Hematopoietic multipotent progenitor cell treated with erythropoietin and hydrocortisone succinate and interleukin-3 and kit ligand, for 6 days (in vitro differentiated cells): ENCODE results near the gene ANKRD34C.
"Not testable (repeated sequence)": the region's sequence is repeated elsewhere in the genome, so short reads cannot be mapped to it uniquely, and the experiment has no call there.

Experiments
- DNase-seq: peaks from one replicate; pipeline ENCODE4 v3.0.0-alpha.2; 2015

Gene ANKRD34C

DNA sequence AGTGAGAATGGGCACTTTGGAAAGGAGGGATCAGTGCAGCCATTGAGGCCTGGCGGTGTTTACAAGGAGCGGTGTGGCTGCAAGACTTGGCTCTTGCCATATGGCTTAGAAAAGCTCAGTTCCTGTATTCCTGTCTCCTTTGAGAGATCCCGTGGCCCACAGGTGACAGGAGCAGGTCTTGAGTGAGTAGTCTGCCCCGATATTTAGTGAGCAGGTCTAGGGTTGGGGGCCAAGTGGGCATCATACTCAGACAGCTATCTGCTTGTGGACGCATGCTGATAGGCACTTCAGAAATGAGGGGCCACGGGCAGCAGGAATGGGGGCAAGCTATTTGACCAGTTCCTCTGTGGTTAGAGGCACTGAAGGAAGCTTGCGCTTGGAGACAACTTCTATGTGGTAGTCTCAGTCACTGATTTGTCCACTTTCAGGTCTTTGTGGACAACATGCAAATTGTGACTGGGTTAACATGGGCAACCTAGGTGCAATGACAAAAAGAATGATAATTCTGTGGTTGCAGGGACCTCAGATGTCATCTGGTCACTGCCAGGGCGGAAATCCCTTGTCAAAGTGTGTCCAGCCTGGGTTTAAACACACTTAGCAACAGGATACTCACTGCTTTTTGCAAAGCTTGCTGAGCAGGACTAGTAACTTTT, 29.5 kb downstream of the ANKRD34C start:
- DNase-seq = peak; percentile 28

DNA sequence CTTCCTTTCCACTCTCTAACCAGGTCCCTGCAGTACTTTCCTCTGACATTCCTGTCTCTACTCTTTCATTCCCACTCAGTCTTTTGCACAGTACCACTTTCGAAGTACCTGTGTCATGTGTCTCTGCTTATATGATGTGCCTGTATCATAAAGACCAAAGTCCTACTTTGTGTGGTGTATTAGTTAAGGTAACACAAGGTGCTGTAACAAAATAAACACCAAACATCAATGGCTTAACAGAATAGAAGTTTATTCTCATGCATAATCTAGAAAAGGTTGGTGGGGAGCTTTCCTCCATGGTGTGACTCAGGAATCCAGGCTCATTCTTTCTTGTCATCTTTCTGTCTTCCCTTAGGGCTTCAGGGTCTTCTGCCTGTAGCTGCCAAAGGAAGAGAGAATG, 31.7 kb downstream of the ANKRD34C start:
- DNase-seq = no peak

DNA sequence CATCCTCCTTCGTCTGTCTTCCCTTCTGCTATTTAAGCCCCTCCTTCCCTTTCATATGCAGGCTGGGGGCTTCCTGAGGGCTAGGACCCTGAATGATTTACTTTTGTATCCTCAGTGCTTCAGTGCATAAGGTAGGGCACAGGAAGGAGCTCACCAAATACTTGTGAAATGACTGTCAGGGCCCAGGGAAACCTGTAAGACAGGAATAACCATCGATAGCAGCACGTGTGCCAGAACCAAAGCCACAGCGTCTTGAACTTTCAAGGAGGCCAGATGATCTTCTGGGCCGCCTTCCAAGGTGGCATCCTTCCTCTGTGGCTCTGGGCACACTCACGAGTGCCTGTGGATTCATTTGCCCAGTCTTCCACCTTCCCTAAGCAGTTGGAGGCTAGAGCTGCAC, 32.3 kb downstream of the ANKRD34C start:
- DNase-seq = no peak

GRCh38 chr15:79315623-79316328, 33.3 kb downstream of the ANKRD34C start:
- no peak for DNase-seq

- DNase-seq = no peak
Measured at GRCh38 chr15:79316864-79317263, 34.3 kb downstream of the ANKRD34C start.

DNA sequence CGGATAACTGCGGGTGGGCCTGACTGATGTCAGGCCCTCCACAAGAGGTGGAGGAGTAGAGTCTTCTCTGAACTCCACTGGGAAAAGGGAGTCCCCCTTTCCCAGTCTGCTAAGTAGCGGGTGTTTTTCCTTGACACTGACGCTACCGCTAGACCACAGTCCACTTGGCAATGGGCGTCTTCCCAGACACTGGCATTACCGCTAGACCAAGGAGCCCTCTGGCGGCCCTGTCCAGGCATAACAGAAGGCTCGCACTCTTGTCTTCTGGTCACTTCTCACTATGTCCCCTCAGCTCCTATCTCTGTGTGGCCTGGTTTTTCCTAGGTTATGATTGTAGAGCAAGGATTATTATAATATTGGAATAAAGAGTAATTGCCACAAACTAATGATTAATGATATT, 37.5 kb downstream of the ANKRD34C start:
- not testable (repeated sequence) for DNase-seq

DNA sequence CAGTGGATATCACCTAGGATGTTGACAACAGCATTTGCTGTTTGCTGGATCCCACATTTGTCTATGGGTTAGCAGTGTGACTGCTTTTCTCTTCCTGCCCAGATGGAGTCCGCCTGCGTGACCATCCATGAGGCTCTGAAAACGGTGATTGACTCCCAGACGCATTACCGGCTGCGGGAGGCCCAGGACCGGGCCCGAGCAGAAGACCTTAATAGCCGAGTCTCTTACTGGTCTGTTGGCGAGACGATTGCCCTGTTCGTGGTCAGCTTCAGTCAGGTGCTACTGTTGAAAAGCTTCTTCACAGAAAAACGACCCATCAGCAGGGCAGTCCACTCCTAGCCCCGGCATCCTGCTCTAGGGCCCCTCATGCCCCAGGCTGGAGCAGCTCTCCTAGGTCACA, 39.4 kb downstream of the ANKRD34C start:
- DNase-seq = no peak

DNA sequence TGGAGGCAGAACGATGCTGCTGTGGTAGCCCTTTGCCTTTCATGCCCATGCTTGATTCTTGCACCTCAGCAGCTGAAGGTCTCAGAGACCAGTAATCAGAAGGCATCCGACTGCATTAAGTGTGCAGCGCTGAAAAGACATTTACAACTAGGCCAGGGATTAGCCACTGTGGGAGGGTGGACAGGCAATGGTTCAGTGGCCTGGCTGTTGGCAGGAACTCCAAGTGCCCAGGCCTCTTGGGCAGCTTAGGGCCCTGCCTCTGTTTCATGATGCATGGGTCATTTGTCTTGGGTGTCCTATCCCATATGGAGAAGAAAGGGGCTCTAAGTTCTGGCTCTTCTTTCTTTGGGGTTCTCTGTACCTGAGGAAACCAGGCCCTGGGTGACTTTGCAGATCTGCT, 39.8 kb downstream of the ANKRD34C start:
- no peak for DNase-seq

DNA sequence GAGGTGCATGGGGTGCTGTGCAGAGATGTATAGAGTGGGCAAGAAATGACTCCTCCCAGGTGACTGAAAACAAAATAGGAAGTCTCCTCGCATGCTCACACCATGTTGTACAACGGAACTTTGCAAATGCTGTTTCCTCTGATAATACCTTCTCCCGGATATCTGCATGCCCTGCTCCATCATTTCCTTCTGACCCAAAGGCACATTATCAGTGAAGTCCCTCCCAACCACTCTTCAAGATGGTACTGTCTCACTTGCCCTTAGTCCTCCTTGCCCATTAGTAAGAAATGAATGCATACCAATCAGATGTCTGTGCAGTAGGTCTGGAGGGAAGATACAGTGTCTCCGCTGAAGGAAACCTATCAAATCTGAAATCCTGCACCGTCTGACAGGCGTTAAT, 40.4 kb downstream of the ANKRD34C start:
- peak; percentile 88 for DNase-seq

DNA sequence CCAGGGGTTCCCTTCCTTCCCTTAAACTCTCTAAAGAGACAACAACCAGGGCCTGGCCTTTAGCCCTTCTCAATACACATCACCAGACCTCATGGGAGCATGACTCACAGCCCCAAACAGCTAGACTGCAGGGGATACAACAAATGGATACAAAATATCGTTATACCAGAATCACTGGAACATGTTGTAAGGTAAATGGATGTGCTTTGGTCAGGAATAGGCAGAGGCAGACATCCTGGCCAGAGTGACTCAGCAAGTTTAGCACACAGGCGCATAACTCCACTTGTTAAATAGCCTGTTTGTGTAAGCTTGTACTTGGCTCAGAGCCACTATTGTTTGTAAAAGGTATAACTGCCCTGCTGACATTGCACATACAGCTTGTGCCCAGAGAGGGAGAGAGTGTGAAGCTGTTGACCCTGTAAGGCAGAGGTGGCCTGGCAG, 46.7 kb downstream of the ANKRD34C start:
- DNase-seq = peak; percentile 38
